B cell (primary cell): Measurements from ENCODE around the gene RAB11B. TPM values are rescaled to one million over a fixed set of nuclear protein-coding genes. Genes with fewer than 3 reads are reported as not detected.

Experiments
- ATAC-seq: fragments of 200-7000 bp; cut with Tn5 transposase; one replicate; pipeline ENCODE4 v1.10.0; 2021; ENCODE audit warnings: low read depth, mild to moderate bottlenecking, moderate number of reproducible peaks, moderate library complexity
- CTCF ChIA-PET: fragments of 350-600 bp; sonication (Branson Sonifier 250); formaldehyde crosslinking; loops from one replicate; lab custom pipeline; 2021; ENCODE audit warnings: antibody characterized with exemption, inconsistent platforms; lab: Charles Lee
- POLR2A ChIA-PET: fragments of 350-600 bp; sonication (Branson Sonifier 250); formaldehyde crosslinking; loops from one replicate; lab custom pipeline; 2021; ENCODE audit warnings: antibody characterized with exemption; lab: Charles Lee
- DNase-seq: peaks from one replicate; pipeline ENCODE4 v3.0.0; 2013
- H2AFZ ChIP-seq: 2 replicates; pipeline ENCODE4 v1.6.1; 2012; ENCODE audit warnings: mild to moderate bottlenecking, low read depth, low read length; ENCODE audit not compliant: insufficient read depth, poor library complexity, severe bottlenecking
- H3K27ac ChIP-seq, 2 donors: 1 replicate in 1 of 2; 2 replicates in 1 of 2; pipeline ENCODE4 v1.5.1; 2012 to 2013; ENCODE audit warnings: low read length in 2 of 2, mild to moderate bottlenecking in 2 of 2, moderate library complexity in 1 of 2
- H3K27me3 ChIP-seq, 4 experiments: fragments of 200-600 bp in 1 of 4; sonication (generic) in 1 of 4; replicated peaks in 1 of 4; 1 replicate in 2 of 4; 2 replicates in 2 of 4; pipeline versions ENCODE4 v1.6.1 to v1.7.0; 2013 to 2016; ENCODE audit warnings: low read length in 3 of 4, mild to moderate bottlenecking in 2 of 4, mixed read lengths in 1 of 4, moderate library complexity in 1 of 4; ENCODE audit not compliant: insufficient read depth in 4 of 4, control insufficient read depth in 3 of 4; ENCODE audit errors: control extremely low read depth in 1 of 4
- H3K36me3 ChIP-seq, 2 experiments: replicated peaks in 1 of 2; 1 replicate in 1 of 2; 2 replicates in 1 of 2; pipeline versions ENCODE4 v1.6.1 to v1.7.1; 2013; ENCODE audit warnings: low read length in 1 of 2; ENCODE audit not compliant: insufficient read depth in 2 of 2, control insufficient read depth in 1 of 2; ENCODE audit errors: control extremely low read depth in 1 of 2, extremely low read depth in 1 of 2
- H3K4me1 ChIP-seq, 2 donors: fragments of 200-600 bp in 1 of 2; sonication (generic) in 1 of 2; 1 replicate in 1 of 2; 2 replicates in 1 of 2; pipeline versions ENCODE4 v1.5.1 to v1.6.1; 2013 to 2017; ENCODE audit warnings: low read length in 2 of 2; ENCODE audit not compliant: control insufficient read depth in 2 of 2, insufficient read depth in 2 of 2
- H3K4me2 ChIP-seq: replicated peaks from 2 replicates; pipeline ENCODE3; 2012; ENCODE audit warnings: mild to moderate bottlenecking, low read depth, low read length; ENCODE audit not compliant: poor library complexity, severe bottlenecking
- H3K4me3 ChIP-seq, 5 experiments: fragments of 200-600 bp in 1 of 5; sonication (generic) in 1 of 5; 1 replicate in 3 of 5; 2 replicates in 2 of 5; pipeline versions ENCODE4 v1.5.1 to v1.7.0; 2011 to 2016; ENCODE audit warnings: low read length in 4 of 5, mild to moderate bottlenecking in 4 of 5, low read depth in 2 of 5, control low read depth in 1 of 5, moderate library complexity in 1 of 5; ENCODE audit not compliant: insufficient read depth in 1 of 5; ENCODE audit errors: control extremely low read depth in 1 of 5, extremely low read depth in 1 of 5
- H3K79me2 ChIP-seq: fragments of 200-600 bp; sonication (generic); one replicate; pipeline ENCODE4 v1.6.0; 2016; ENCODE audit warnings: low read length; ENCODE audit not compliant: control insufficient read depth, insufficient read depth
- H3K9ac ChIP-seq: fragments of 200-600 bp; sonication (generic); 2 replicates; pipeline ENCODE4 v1.6.1; 2017; ENCODE audit warnings: mild to moderate bottlenecking, low read length, moderate library complexity
- H3K9me3 ChIP-seq, 3 donors: one replicate each; pipeline versions ENCODE4 v1.6.1 to v1.7.1; 2013; ENCODE audit warnings: low read length in 2 of 3; ENCODE audit not compliant: control insufficient read depth in 2 of 3, insufficient read depth in 1 of 3; ENCODE audit errors: control extremely low read depth in 1 of 3
- H4K20me1 ChIP-seq: 2 replicates; pipeline ENCODE4 v1.6.0; 2012; ENCODE audit warnings: mild to moderate bottlenecking, low read length; ENCODE audit not compliant: insufficient read depth, control insufficient read depth, poor library complexity, severe bottlenecking
- H3K27ac Mint-ChIP-seq: one replicate; pipeline ENCODE4 v1.8.0; 2021; ENCODE audit warnings: mixed read lengths
- H3K27me3 Mint-ChIP-seq: one replicate; pipeline ENCODE4 v1.8.0; 2021; ENCODE audit warnings: mixed read lengths
- H3K4me1 Mint-ChIP-seq: one replicate; pipeline ENCODE4 v1.8.0; 2021; ENCODE audit warnings: mixed read lengths
- H3K4me3 Mint-ChIP-seq: one replicate; pipeline ENCODE4 v1.8.0; 2021; ENCODE audit warnings: mixed read lengths
- H3K9me3 Mint-ChIP-seq: one replicate; pipeline ENCODE4 v1.8.0; 2022; ENCODE audit warnings: mixed read lengths; ENCODE audit not compliant: insufficient read depth
- CTCF ChIP-seq: fragments of 200-600 bp; IDR thresholded peaks from one replicate; pipeline ENCODE4 v1.8.0; 2022; ENCODE audit warnings: antibody characterized with exemption, mild to moderate bottlenecking
- EZH2 ChIP-seq: IDR thresholded peaks from 2 replicates; pipeline ENCODE4 v1.6.1; 2012; ENCODE audit warnings: borderline replicate concordance, low read depth, mild to moderate bottlenecking, moderate library complexity, low read length; ENCODE audit not compliant: insufficient read depth, poor library complexity, severe bottlenecking
- WGBS: methylation state at CpG from one replicate; pipeline ENCODE4 v1.1.5; 2013; ENCODE audit warnings: missing lambda C conversion rate; ENCODE audit not compliant: insufficient coverage; 5-methylcytosine and 5-hydroxymethylcytosine counted together
- intact Hi-C: fragments of 100-400 bp; cut with micrococcal nuclease; formaldehyde crosslinking; loops from one replicate; pipeline ENCODE4 v1.10.0; 2022
- polyA plus RNA-seq: library from polyadenylated mRNA; depleted of rRNA; stranded (reverse); fragments of >200 nt; gene quantifications from 2 replicates; pipeline ENCODE4 v1.2.3, GENCODE V29; 2012
- total RNA-seq, 2 donors: library from RNA; stranded (reverse); fragments of 120-200 nt in 1 of 2; gene quantifications; 1 replicate in 1 of 2; 2 replicates in 1 of 2; pipeline versions ENCODE4 v1.2.3 to v1.2.4, GENCODE V29; 2013 to 2022

Gene RAB11B
- total and polyA plus RNA-seq, 2 donors (not counting 1 experiment from before 2014, with no cell fraction given), result 130 to 165 TPM

GRCh38 chr19:8413629-8413995, 23.5 kb downstream of the RAB11B start:
- Histone ChIP-seq H2AFZ (peak overlapping the region; percentile 72), H3K4me3 (peak overlapping the region; percentile 52 to 82 (median 65)), H3K36me3 (no peaks in the 10 kb centered on the region), H3K4me2 (peak overlapping the region; percentile 84), H4K20me1 (no peaks in the 10 kb centered on the region), H3K9me3 (no peaks in the 10 kb centered on the region), H3K9ac (peak overlapping the region; percentile 76), H3K27ac (peak overlapping the region in 1 of 2 donors; percentile 59), H3K79me2 (peaks cover 7% of the 10 kb centered on the region), H3K4me1 (peaks cover 5 to 9% of the 10 kb centered on the region in 2 donors), H3K27me3 (no peaks in the 10 kb centered on the region)
- H3K9me3 Mint-ChIP-seq, result no peaks in the 10 kb centered on the region
- peaks cover 11% of the 10 kb centered on the region for H3K4me1 Mint-ChIP-seq
- peak overlapping the region; percentile 68 for H3K4me3 Mint-ChIP-seq
- POLR2A ChIA-PET, result interaction anchor here (0.6 to 2.9 kb wide), 6 partner anchors 23 to 168 kb away, joined by 3 to 19 read pairs (median 6); partner anchors contain the start of genes HNRNPM, RAB11B and ZNF414
- TF ChIP-seq EZH2 (no peak), CTCF (no peak)
- ATAC-seq, result no peak
- CTCF ChIA-PET, result interaction anchor here (0.7 to 5.5 kb wide), 14 partner anchors 10 to 1836 kb away, joined by 3 to 49 read pairs (median 10); partner anchors contain the start of genes HNRNPM, MYO1F, RAB11B and ZNF414
- H3K27me3 Mint-ChIP-seq, result no peaks in the 10 kb centered on the region
- intact Hi-C loops, result loop anchor here (1.0 kb wide), 5 partner anchors 23 to 156 kb away; partner anchors contain the start of genes HNRNPM and RAB11B
- WGBS, result 14% methylated on average over 1 of the region's 3 CpGs
- peak overlapping the region; percentile 16 for H3K27ac Mint-ChIP-seq
- no peak for DNase-seq

DNA sequence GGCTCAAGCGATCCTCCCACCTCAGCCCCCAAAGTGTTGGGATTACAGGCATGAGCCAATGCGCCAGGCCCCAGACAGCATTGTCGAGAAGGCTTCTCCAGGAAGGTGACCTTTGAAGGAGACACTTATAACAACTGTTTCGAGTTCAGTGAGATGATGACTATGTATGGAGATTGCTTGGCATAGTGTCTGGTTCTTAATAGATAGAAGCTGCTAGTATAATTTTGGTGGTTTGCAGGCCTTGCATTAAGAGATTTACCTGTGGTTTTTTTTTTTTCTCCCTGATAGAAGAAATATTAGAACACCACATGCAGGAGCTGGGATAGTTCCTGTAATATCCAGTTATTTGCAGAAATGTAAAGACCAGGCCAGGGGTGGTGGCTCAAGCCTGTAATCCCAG, 26.6 kb downstream of the RAB11B start:
- no peak for TF ChIP-seq EZH2

More for the DNA sequence above, 26.6 kb downstream of the RAB11B start:
- Histone ChIP-seq H3K27me3 (no peaks in the 10 kb centered on the region), H4K20me1 (no peaks in the 10 kb centered on the region), H3K4me3 (no peak overlapping the region), H3K27ac (no peak overlapping the region), H3K9me3 (no peaks in the 10 kb centered on the region), H3K9ac (no peak overlapping the region), H3K36me3 (peaks cover 0 to under 1% of the 10 kb centered on the region in 2 experiments), H3K4me2 (no peak overlapping the region), H3K79me2 (peaks cover 7% of the 10 kb centered on the region), H3K4me1 (peaks cover 5 to 9% of the 10 kb centered on the region in 2 donors), H2AFZ (no peak overlapping the region)
- H3K9me3 Mint-ChIP-seq, result no peaks in the 10 kb centered on the region
- ChIA-PET CTCF (interaction anchor here (1.3 kb wide), 1 partner anchor 24 kb away, joined by 5 read pairs; no protein-coding TSS in a partner anchor), POLR2A (no interaction called here)
- 75% methylated on average over 2 of the region's 4 CpGs for WGBS
- peaks cover 8% of the 10 kb centered on the region for H3K4me1 Mint-ChIP-seq
- no peak overlapping the region for H3K4me3 Mint-ChIP-seq
- DNase-seq, result no peak
- H3K27me3 Mint-ChIP-seq, result no peaks in the 10 kb centered on the region
- H3K27ac Mint-ChIP-seq, result no peak overlapping the region
- no peak for ATAC-seq
- intact Hi-C loops, result no loop called here
